Central memory CD4-positive, alpha-beta T cell (primary cell): ENCODE data around the gene DARS1.
A peak's percentile ranks its signal among the peaks of the same experiment; 100 is the strongest.

Experiments
- DNase-seq: peaks from one replicate; pipeline ENCODE4 v3.0.0; 2022

Gene DARS1

DNA sequence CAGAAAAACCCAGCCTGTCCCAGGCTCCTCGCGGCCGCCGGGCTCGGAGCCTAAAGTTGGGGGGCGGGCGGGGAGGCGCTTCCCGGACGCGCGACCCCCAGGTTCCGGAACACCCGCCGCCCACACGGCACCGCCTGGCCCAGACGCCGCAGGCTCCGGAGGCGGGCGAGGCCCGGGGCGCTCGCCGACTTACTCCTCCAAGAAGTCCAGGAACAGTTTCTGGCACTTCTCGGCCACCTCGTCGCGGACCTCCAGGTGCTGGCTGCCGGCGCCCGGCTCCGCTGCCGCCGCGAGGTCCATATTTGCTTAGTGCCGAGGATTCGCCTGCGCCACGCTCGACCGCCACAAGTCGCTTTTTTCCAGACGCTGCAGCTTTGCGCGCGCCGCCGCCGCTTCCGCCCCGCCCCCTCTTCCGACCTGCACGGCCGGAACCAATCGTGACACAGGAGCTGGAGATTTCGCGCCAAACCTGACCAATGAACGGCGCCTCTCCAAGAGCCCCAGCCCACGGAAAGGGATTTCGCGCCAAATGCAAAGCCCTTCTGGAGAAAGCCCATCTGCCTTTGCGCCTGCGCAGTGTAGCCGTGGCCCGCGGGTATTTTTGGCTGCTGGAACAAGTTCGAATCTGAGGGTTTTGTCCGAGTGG lies 109.2 kb downstream of the DARS1 start, which contains the start of gene MCM6:
TSS of gene MCM6 (minus strand) at position 378 of the 646 bp plus-strand sequence. CDS start at position 300, 78 bp downstream.
- peak; percentile 97 for DNase-seq

GRCh38 chr2:135875491-135876065 lies 109.8 kb downstream of the DARS1 start:
- peak; percentile 79 for DNase-seq

DNA sequence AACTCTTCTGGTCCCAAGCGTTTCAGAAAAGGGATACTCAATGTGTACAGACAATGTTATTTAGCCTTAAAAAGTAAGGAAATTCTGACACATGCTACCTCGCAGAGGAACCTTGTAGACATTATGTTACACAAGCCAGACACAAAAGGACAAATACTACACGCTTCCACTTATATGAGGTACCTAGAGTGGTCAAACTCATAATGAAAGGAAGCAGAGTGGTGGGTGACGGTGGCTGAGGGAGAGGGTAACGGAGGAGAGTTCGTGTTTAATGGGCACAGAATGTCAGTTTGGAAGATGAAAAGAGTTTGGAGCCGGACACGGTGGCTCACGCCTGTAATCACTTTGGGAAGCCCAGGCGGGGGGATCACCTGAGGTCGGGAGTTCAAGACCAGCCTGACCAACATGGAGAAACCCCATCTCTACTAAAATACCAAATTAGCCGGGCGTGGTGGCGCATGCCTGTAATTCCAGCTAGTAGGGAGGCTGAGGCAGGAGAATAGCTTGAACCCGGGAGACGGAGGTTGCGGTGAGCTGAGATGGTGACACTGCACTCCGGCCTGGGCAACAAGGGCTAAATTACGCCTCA lies 110.6 kb downstream of the DARS1 start:
- no peak for DNase-seq

- DNase-seq: no peak
Observed at GRCh38 chr2:135870571-135870970, 114.9 kb downstream of the DARS1 start.

DNA sequence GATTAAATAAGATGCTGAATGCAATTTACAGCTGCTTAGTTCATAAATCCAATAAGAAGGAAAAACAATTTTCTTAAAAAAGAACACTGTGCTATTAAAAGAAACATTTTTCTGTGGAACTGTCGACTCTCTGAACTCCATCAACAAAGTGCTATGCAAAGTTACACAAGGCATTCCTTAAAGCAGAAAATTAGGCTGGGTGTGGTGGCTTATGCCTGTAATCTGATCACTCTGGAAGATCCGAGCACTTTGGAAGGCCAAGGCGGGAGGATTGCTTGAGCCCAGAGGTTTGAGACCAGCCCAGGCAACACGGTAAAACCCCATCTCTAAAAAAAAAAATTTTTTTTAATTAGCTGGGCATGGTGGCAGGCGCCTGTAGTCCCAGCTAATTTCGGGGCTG lies 122.2 kb downstream of the DARS1 start:
- DNase-seq: no peak

DNA sequence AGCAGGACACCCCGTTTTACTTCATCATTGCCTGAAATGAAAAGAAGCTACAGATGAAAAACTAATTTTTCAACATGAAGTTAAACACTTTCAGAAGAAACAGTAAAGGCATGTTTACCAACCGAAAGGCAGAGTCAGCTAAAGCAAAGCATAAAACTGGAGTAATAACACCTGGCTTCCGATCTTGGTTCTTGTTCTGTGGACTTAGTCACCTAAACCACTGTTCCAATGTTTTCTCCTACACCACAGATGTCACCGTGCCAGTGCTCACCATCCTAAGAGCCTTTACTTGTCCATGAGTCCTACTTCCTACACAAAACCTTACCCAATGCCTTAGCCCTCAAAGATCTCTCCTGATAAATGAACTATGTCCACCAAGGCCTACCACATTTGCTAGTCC lies 122.7 kb downstream of the DARS1 start:
- no peak for DNase-seq
